SU-DHL-6 (cell line): ENCODE data around the gene OLFM2.

Experiments used
- CTCF ChIP-seq: fragments of 200-600 bp; sonication (generic); IDR thresholded peaks from one replicate; pipeline ENCODE4 v1.5.1; 2017; ENCODE audit warnings: antibody characterized with exemption, mild to moderate bottlenecking, low read length, moderate library complexity; ENCODE audit not compliant: insufficient read depth, poor library complexity, severe bottlenecking
- EZH2phosphoT487 ChIP-seq: fragments of 200-600 bp; sonication (generic), shearing (Covaris generic); conservative IDR thresholded peaks from 2 replicates; pipeline ENCODE4 v1.6.1; 2018; ENCODE audit warnings: mild to moderate bottlenecking, antibody characterized with exemption, low read length, moderate library complexity, mixed read lengths

GRCh38 chr19:9823816-9824215 lies 112.5 kb downstream of the OLFM2 start:
- TF ChIP-seq CTCF (no peak), EZH2phosphoT487 (no peak)
